Measurements from ENCODE around the gene MYMX.

Gene MYMX

DNA sequence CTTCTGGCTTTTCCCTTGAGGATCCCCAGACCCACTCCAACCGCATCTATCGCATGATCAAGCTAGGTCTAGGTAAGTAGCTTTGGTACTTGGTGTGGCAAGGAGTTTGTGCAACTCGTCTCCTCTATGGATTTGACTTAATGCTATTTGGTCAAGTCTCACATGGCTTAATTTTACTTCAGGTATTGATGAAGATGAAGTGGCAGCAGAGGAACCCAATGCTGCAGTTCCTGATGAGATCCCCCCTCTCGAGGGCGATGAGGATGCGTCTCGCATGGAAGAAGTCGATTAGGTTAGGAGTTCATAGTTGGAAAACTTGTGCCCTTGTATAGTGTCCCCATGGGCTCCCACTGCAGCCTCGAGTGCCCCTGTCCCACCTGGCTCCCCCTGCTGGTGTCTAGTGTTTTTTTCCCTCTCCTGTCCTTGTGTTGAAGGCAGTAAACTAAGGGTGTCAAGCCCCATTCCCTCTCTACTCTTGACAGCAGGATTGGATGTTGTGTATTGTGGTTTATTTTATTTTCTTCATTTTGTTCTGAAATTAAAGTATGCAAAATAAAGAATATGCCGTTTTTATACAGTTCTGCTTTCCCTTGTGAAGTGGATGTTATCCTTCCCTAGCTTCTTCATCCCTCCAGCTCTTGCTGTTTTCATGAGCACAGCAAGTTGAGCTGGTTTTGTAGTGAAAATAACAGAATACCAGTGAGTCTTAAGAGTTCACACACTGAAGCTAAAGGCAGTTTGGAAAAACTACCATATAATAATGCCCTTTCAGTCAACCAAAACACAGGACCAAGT, 36.8 kb downstream of the MYMX start:
- no peak for DNase-seq

- DNase-seq = no peak
These were observed 37.7 kb downstream of the MYMX start for GRCh38 chr6:44254191-44255104.

- DNase-seq = no peak
These were observed 38.5 kb downstream of the MYMX start for GRCh38 chr6:44255105-44255808.

DNA sequence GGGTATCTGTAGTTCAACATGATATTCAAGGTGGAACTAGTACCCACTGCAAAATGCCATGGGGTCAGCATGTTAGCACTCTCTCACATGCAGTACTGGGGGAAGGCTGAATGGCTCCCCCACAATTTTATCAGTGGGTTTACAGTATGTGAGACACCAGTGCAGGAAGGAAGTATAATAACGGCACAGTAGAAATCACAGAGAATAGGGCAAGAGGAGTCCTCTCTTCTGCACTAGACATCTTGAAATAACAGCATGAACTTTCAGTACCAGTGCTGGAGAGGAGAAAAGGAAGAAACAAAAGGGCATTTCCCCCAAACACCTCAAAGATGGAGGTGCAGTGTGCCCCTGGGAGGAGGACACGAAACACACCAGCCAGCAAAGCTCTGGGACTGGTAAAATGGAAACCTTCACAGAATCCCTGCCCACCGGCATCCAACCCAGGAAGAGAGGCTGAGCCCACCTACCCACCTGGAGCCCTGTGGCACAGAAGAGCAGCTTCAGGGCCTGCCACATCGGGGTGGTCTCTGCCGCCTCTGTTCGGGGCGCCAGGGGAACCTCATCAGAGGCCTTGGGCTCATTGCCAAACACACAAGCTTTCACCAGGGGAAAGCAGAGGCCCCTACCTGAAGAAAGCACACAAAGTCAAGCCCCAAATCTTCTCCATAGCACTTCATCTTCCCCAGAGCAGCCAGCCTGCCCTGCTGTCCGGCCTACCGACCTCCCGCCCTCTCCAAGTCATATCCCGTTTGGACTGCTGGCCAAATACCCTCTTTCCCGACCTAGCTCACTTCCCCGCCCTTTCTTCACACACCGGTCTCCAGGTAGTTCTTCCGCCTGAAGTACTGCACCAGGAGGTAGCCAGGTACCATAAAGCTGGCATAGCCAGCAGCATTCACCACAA, 39.4 kb downstream of the MYMX start:
- no peak for DNase-seq

DNA sequence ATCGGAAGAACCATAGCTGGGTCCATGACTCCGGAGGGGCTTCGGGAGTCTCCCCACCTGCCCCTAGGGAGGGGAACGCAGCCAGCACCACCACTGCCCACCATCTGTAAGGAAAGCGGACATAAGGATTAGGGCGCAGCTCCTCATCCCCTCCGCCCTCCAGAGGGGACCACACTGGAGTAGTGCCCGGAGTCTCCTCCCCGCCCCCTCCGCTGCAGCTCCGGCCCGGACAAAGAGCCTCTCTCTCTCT, 40.0 kb downstream of the MYMX start:
- DNase-seq = no peak

- DNase-seq = peak; percentile 90
These were observed 40.5 kb downstream of the MYMX start, which contains the start of gene SLC35B2 for GRCh38 chr6:44257025-44257752. SLC35B2 (minus strand) TSS chr6:44257528; CDS start chr6:44257410, 118 bp downstream.

GRCh38 chr6:44257753-44258324, 41.1 kb downstream of the MYMX start:
- no peak for DNase-seq

- DNase-seq = no peak
These were observed 41.7 kb downstream of the MYMX start for GRCh38 chr6:44258325-44258863.

GRCh38 chr6:44258921-44259320, 42.2 kb downstream of the MYMX start:
- no peak for DNase-seq

DNA sequence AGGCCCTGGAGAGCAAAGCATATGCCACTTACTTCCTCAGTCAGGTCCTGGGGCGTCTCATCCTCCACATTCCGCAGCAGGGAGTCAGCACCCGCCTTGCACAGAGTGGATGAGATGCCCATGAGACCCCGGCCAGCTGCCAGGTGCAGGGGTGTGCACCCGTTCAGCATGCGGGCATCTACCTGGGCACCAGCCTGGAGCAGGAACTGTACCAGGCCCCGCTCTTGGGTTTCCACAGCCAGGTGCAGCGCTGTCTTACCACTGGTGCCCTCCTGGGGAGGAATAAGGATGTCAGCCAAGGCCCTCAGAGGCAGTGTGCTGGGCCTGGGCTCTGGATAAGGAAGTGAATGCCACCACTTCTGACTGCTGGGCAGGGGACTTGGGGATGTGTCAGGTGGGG, 43.3 kb downstream of the MYMX start:
- DNase-seq = no peak

DNA sequence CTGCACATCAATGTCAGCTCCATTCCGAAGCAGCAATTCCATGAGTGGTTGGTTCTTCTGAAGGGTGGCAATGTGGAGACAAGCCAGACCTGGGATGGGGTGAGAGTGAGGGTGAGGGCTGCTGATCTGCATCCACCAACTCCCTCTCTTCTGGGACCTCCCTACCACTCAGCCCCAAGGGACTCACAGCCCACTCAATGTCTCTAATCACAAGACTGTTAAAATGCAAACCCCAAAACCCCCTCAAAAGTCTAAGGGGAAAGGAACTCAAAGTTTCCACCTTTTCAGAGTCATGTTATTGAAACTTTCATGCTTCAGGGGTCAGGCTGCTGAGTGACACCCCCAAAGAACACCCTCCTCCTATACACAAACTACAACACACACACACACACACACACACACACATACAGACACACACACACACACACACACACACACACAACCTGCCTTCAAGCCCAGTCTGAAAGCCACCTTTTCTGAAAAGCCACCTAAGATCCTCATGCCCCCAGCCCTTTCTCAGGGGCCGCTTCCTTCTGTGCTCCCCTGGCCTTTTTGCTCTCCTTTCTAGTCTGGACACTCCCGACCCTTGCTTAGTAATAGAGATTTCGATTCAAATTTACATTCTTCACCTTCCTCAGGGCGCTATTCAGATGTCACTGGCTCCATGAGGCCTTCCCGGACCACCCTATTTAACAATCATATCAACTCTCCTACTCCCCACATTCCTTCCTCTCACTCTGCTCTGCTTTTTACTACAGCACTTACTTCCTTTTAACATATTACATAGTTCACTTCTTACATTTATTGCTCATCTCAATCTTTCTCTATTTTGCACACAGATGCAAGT, 43.9 kb downstream of the MYMX start:
- DNase-seq = no peak

- no peak for DNase-seq
These were observed 44.9 kb downstream of the MYMX start for GRCh38 chr6:44261581-44261980.

- no peak for DNase-seq
These were observed 46.0 kb downstream of the MYMX start for GRCh38 chr6:44262467-44263353.

DNA sequence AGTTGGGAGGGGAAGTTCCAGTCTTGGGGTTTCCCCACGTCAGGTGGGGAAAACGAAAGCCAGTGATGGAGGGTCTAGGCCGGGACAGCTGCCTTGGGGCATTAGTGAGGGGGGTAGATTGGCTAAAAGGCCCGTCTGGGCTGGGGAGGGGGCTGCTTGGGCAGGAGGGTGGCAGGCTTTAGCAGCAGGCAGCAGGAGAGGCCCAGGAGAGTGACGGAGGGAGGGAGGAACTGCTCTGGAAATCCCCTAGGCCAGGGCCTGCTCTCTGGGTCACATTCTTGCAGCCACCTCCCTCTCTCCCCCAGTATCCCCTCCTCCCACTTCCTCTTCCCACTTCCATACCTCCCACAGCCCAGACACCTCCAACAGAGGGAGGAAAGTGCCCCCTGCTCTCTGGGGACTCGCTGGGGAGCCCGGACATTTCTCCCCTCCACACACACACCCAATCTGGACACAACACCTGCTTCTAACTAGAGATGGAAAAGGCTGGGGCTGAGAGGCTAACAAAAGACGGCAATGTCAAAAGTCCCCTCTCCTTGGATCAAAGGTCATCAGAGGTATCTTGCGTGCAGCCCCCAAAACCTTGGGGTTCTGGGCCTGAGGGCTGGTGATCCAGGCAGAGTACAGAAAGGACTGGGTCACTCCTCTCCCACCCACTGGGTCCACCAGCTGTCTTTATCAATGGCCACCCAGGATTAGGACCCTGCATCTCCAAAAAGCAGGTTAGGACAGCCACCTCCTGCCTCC, 46.8 kb downstream of the MYMX start:
- DNase-seq = no peak

DNA sequence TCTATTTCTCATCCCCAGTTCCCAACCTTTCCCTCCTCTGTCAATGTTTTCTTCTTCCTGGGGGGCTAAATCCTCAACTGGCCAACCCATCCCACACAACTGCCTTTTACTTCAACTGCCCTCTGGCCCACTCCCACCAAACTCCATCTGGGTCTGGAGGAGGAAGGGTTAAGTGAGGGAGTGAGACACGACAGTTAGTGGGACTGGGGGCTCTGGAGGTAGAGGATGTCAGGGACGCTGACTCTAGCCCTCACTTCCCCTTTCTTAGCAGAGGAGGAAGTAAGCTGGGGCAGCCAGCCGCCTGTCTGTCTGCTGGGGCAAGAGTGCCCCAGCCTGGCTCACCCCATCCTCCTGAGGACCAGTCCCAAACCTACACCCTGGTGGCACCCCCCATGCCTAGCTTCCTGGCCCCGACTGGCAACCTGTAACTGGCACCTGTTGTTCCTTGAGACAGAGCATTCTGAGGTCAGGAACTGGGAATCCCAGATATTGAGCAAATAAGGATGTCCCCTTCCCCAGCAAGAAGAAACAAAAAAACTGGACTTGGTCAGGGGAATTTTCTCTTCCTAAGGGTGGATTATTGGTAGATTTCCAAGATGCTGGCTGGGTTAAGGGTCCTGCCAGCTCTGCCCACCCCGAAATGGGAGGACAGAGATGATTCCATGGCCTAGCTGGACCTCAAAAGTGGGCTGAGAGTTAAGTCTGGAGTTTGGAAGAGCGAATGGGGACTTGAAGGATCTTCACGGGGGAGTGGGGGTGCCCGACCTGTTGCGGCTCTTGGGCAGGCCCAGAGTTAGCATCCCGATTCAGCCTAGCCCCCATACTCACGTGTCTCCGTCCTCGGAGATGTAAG, 47.7 kb downstream of the MYMX start:
- DNase-seq = peak; percentile 35

- peak; percentile 96 for DNase-seq
These were observed 48.4 kb downstream of the MYMX start, which contains the start of gene NFKBIE for GRCh38 chr6:44265007-44265721. NFKBIE (minus strand) TSS chr6:44265551; CDS start chr6:44265346, 205 bp downstream.

All from eye (tissue), 1 donor.